DMS114 treated with DMSO at 0.1 percent for 48 hours (cell line): ENCODE results near the gene CES2.
"Not testable (repeated sequence)": the region's sequence is repeated elsewhere in the genome, so short reads cannot be mapped to it uniquely, and the experiment has no call there.

Experiments
- DNase-seq: peaks from one replicate; lab custom pipeline; 2025; ENCODE audit not compliant: unreplicated experiment; lab: John Stamatoyannopoulos, UW

CES2 gene

GRCh38 chr16:66975302-66975893 lies 40.1 kb downstream of the CES2 start:
- no peak for DNase-seq

GRCh38 chr16:66976746-66977145 lies 41.4 kb downstream of the CES2 start:
- DNase-seq: no peak

- peak; percentile 80 for DNase-seq
Observed at GRCh38 chr16:66977341-66978113, 42.2 kb downstream of the CES2 start.

- no peak for DNase-seq
Observed at GRCh38 chr16:66979011-66979717, 43.8 kb downstream of the CES2 start.

GRCh38 chr16:66983033-66983432 lies 47.7 kb downstream of the CES2 start:
- no peak for DNase-seq

- no peak for DNase-seq
Observed at GRCh38 chr16:66984892-66985311, 49.6 kb downstream of the CES2 start.

GRCh38 chr16:66986559-66986958 lies 51.2 kb downstream of the CES2 start:
- no peak for DNase-seq

GRCh38 chr16:66988197-66988788 lies 53.0 kb downstream of the CES2 start, which contains the start of gene CES4A:
Gene CES4A (plus strand): TSS chr16:66988589. CDS start chr16:66988773, 184 bp downstream.
- DNase-seq: no peak

GRCh38 chr16:66991545-66992077 lies 56.3 kb downstream of the CES2 start:
- no peak for DNase-seq

GRCh38 chr16:66993558-66993957 lies 58.2 kb downstream of the CES2 start:
- DNase-seq: not testable (repeated sequence)
